Thyroid gland (tissue), 4 donors: ENCODE measurements around the gene ADARB1. TPM values are rescaled to one million over a fixed set of nuclear protein-coding genes. Genes with fewer than 3 reads are reported as not detected.

Experiments
- DNase-seq, 2 donors: peaks; one replicate each; pipeline ENCODE4 v3.0.0-alpha.2; 2019
- H3K27ac ChIP-seq, 3 donors: fragments of 200-600 bp; sonication (generic); 1 replicate in 2 of 3; 2 replicates in 1 of 3; pipeline ENCODE4 v1.5.1; 2016 to 2019; ENCODE audit warnings: mild to moderate bottlenecking in 1 of 3, moderate library complexity in 1 of 3
- H3K27me3 ChIP-seq: fragments of 200-600 bp; sonication (generic); one replicate; pipeline ENCODE4 v1.5.1; 2019
- H3K36me3 ChIP-seq, 2 donors: fragments of 200-600 bp; sonication (generic); one replicate each; pipeline ENCODE4 v1.5.1; 2016 to 2019
- H3K4me1 ChIP-seq, 2 donors: fragments of 200-600 bp; sonication (generic); one replicate each; pipeline ENCODE4 v1.5.1; 2017 to 2019
- H3K4me3 ChIP-seq, 3 donors: fragments of 200-600 bp; sonication (generic); replicated peaks in 1 of 3; 1 replicate in 2 of 3; 2 replicates in 1 of 3; pipeline ENCODE4 v1.5.1; 2016; ENCODE audit warnings: mild to moderate bottlenecking in 1 of 3
- H3K9me3 ChIP-seq: fragments of 200-600 bp; sonication (generic); one replicate; pipeline ENCODE4 v1.5.1; 2017
- POLR2A ChIP-seq, 2 donors: fragments of 450-650 bp; IDR thresholded peaks; one replicate each; pipeline ENCODE4 v1.6.1; 2017; ENCODE audit warnings: antibody characterized with exemption in 2 of 2, mild to moderate bottlenecking in 2 of 2, moderate library complexity in 1 of 2
- WGBS, 2 donors: methylation state at CpG; one replicate each; pipeline ENCODE4 v1.1.5; 2017; 5-methylcytosine and 5-hydroxymethylcytosine counted together
- intact Hi-C: fragments of 100-400 bp; cut with DNase I; formaldehyde crosslinking; loops from one replicate; pipeline ENCODE4 v1.15.1; 2023
- total RNA-seq, 4 donors: library from RNA; depleted of rRNA; stranded (reverse); fragments of >200 nt; gene quantifications; one replicate each; pipeline ENCODE4 v1.2.3, GENCODE V29; 2016
- TF ChIP-seq, protein P1 (sequence below), 6 experiments: fragments of 200-600 bp in 3 of 6; fragments of 450-650 bp in 3 of 6; sonication (generic) in 3 of 6; IDR thresholded peaks; one replicate each; pipeline ENCODE4 v1.5.1; 2016 to 2019; ENCODE audit warnings: antibody characterized with exemption in 6 of 6, mild to moderate bottlenecking in 2 of 6, inconsistent platforms in 1 of 6, moderate library complexity in 1 of 6

Gene ADARB1
- total RNA-seq, 4 donors from 2014 or later = 5.0 to 20.2 (median 10.1) TPM

DNA sequence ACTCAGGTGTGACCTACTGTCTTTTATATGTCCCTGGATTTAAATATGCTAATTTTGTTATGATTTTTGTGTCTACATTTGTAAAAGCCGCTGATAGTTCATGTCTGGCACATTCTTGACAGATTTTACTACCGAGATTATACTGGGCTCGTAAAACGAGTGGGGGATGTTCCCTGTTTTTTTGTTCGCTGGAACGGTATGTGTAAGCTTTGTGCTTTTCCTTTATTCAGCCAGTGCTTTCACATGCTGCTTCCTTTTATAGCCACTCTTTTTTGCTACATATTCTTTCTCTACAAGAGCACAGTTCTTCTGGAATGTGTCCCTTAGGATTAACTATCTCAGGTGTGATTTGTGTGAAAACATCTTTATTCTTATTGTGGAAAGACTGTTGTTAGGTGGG is 46.6 kb downstream of the ADARB1 start:
- Histone ChIP-seq H3K27me3 (no peaks in the 10 kb centered on the region), H3K9me3 (no peaks in the 10 kb centered on the region), H3K36me3 (no peaks in the 10 kb centered on the region), H3K4me3 (no peak overlapping the region), H3K4me1 (no peaks in the 10 kb centered on the region), H3K27ac (no peak overlapping the region)
- TF ChIP-seq POLR2A (IDR thresholded peaks at IDR 0.05) = no peak
- TF ChIP-seq, protein P1, sequence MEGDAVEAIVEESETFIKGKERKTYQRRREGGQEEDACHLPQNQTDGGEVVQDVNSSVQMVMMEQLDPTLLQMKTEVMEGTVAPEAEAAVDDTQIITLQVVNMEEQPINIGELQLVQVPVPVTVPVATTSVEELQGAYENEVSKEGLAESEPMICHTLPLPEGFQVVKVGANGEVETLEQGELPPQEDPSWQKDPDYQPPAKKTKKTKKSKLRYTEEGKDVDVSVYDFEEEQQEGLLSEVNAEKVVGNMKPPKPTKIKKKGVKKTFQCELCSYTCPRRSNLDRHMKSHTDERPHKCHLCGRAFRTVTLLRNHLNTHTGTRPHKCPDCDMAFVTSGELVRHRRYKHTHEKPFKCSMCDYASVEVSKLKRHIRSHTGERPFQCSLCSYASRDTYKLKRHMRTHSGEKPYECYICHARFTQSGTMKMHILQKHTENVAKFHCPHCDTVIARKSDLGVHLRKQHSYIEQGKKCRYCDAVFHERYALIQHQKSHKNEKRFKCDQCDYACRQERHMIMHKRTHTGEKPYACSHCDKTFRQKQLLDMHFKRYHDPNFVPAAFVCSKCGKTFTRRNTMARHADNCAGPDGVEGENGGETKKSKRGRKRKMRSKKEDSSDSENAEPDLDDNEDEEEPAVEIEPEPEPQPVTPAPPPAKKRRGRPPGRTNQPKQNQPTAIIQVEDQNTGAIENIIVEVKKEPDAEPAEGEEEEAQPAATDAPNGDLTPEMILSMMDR (IDR thresholded peaks at IDR 0.05) = no peak
- 83% methylated on average over 6 of the region's 6 CpGs for WGBS, 2 donors
- intact Hi-C loops = no loop called here
- DNase-seq = no peak

DNA sequence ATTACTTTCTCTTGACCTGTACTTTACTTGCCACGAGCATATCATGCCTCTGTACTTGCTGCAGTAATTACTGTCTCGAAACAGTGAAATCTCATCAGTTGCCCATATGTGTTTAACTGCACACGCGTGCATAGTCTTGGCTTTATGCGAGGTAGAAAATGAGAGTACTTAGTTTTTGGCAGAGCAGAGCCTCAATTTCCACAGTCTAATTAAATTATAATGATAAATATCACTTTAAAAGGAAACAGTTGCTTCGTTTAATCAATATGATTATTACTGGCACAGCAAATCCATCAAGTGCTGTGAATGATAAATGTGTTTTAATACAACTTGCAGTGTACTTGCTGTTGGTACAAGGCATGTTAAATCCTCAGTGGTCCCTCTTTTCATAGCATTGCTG is 47.6 kb downstream of the ADARB1 start:
- TF ChIP-seq POLR2A (IDR thresholded peaks at IDR 0.05) = no peak
- TF ChIP-seq, protein P1 (IDR thresholded peaks at IDR 0.05) = no peak
- Histone ChIP-seq H3K4me3 (no peak overlapping the region), H3K9me3 (no peaks in the 10 kb centered on the region), H3K36me3 (no peaks in the 10 kb centered on the region), H3K27ac (no peak overlapping the region), H3K27me3 (no peaks in the 10 kb centered on the region), H3K4me1 (no peaks in the 10 kb centered on the region)
- 90 to 91% methylated on average over 6 of the region's 6 CpGs for WGBS, 2 donors
- DNase-seq = no peak
- intact Hi-C loops = no loop called here

DNA sequence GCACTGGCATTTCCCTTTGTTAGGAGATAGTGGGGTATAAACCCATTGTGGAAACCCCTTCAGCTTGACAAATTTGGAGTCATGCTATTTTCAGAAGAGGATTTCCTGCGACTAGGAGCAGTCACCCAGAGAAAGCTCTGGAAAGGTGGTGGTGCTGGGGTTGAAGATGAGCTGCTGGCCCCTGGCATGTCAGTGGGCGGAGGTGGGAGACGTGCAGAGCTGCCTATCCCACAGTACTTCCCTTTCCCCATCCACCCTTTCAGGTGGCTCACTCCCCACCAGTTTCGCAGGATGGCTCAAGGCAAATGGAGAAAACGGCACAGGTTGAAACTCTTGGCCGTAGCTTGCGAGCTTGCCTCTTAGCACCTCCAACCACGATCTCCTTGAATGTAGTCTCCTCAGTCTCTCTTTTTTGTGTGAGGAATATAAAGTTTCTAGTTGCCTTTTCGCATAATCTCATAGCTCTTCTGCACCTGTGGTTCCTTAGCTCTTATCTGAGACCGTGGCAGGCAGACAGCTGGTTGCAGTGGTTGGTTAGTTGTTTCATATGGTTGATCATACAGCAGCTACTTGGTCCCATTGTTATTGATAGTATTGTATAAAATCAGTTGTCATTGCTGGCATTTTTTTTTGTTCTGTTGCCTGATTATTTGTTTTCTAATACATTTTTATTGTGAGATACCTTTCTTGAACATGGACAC is 48.2 kb downstream of the ADARB1 start:
- Histone ChIP-seq H3K4me1 (no peaks in the 10 kb centered on the region), H3K27ac (no peak overlapping the region)

DNA sequence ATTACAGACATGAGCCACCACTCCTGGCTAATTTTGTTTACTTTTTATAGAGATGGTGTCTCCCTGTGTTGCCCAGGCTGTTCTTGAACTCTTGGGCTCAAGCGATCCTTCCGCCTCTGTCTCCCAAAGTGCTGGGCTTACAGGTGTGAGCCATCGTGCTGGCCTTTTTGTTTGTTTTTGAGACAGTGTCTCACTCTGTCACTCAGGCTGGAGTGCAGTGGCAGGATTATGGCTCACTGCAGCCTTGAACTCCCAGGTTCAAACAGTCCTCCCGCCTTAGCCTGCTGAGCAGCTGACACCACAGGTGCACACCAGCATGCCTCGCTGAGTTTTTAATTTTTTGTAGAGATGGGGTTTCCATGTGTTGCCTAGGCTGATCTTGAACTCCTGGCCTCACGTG is 49.1 kb downstream of the ADARB1 start:
- no peak overlapping the region for H3K4me3 ChIP-seq
- DNase-seq = no peak
- TF ChIP-seq POLR2A (IDR thresholded peaks at IDR 0.05) = no peak
- TF ChIP-seq, protein P1 (IDR thresholded peaks at IDR 0.05) = no peak
- no peaks in the 10 kb centered on the region for H3K27me3 ChIP-seq
- H3K4me1 ChIP-seq = no peaks in the 10 kb centered on the region
- intact Hi-C loops = no loop called here
- no peaks in the 10 kb centered on the region for H3K9me3 ChIP-seq
- no peak overlapping the region for H3K27ac ChIP-seq
- WGBS, 2 donors = 91 to 99% methylated on average over 6 of the region's 6 CpGs
- no peaks in the 10 kb centered on the region for H3K36me3 ChIP-seq

More for the DNA sequence above, 48.2 kb downstream of the ADARB1 start:
- intact Hi-C loops = no loop called here
- no peaks in the 10 kb centered on the region for H3K36me3 ChIP-seq
- H3K27me3 ChIP-seq = no peaks in the 10 kb centered on the region
- WGBS, 2 donors = 86 to 94% methylated on average over 10 of the region's 10 CpGs
- no peak overlapping the region for H3K4me3 ChIP-seq
- DNase-seq = no peak
- no peaks in the 10 kb centered on the region for H3K9me3 ChIP-seq
- TF ChIP-seq, protein P1 (IDR thresholded peaks at IDR 0.05) = no peak
- TF ChIP-seq POLR2A (IDR thresholded peaks at IDR 0.05) = no peak

DNA sequence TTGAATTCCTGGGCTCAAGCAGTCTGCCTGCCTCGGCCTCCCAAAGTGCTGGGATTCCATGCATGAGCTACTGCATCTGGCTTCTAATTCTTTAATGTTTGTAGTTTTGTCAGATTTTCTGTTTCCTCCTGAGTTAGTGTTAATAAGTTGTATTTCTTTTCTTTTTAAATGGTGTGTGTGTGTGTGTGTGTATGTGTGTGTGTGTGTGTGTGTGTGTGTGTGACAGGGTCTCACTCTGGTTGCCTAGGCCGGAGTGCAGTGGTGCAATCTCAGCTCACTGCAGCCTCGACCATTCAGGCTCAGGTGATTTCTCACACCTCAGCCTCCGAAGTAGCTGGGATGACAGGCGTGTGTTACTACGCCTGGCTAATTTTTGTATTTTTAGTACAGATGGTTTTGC is 50.2 kb downstream of the ADARB1 start:
- Histone ChIP-seq H3K27ac (no peak overlapping the region), H3K4me3 (no peak overlapping the region), H3K9me3 (no peaks in the 10 kb centered on the region), H3K4me1 (peaks cover 0 to 4% of the 10 kb centered on the region in 2 donors), H3K36me3 (no peaks in the 10 kb centered on the region), H3K27me3 (no peaks in the 10 kb centered on the region)
- DNase-seq = no peak
- WGBS, 2 donors = 54 to 74% methylated on average over 5 to 6 of the region's 6 CpGs
- no peak for TF ChIP-seq POLR2A (IDR thresholded peaks at IDR 0.05)
- TF ChIP-seq, protein P1 (IDR thresholded peaks at IDR 0.05) = no peak
- intact Hi-C loops = no loop called here
